ENCODE results near the gene METRN.

GRCh38 chr16:673399-673991, 41.4 kb upstream of the METRN start:
- TF ChIP-seq CTCF (conservative IDR thresholded peaks at IDR 0.05 in 1 of 2, IDR thresholded peaks at IDR 0.05 in 1 of 2; ENCODE audit: low read depth in 1 of 2, low read length in 2 of 2), result no peak
- TF ChIP-seq EZH2 (IDR thresholded peaks at IDR 0.05; ENCODE audit: low read length, missing control alignments), result no peak

All from fibroblast of lung (primary cell).